ENCODE data around the gene NXPH1.

Gene NXPH1

DNA sequence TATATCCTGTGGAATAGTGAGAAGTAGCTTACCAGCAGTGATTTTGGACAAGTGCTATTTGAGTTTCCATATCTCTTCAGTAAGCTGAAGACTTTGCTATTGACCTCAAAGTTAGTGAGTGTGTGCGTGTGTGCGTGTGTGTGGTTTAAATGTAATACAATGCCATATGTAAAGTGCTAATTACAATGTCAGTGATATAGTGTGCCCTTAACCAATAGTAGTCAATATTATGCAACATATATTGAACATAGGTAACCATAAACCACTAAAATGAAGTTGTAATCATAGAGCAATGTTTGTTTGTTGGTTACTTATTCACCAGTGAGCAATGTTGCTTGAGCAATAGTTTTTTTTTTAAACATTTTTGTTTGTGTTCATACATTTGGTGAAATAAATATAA lies 309.4 kb downstream of the NXPH1 start:
- DNase-seq: no peak

DNA sequence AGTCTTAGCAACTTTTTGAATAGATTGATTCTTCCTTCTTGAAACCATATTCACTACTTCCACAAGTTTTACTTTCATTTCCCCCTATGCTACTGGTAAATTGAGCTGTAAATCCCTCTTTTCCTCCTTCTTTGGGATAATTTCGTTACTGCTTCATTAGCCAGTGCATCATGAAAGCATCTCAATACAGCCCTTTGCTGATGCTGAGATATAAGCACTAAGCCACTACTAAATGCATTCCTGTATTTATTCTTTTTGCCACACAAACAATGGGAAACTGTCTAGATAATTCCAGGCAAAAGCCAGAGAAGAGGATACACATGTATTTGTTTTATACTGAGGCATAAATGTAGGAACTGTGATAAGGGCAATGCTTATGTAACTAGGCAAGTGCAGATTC lies 313.9 kb downstream of the NXPH1 start:
- no peak for DNase-seq

- no peak for DNase-seq
These were observed 318.3 kb downstream of the NXPH1 start for GRCh38 chr7:8751557-8752231.

- DNase-seq: no peak
These were observed 319.9 kb downstream of the NXPH1 start for GRCh38 chr7:8753355-8753754.

DNA sequence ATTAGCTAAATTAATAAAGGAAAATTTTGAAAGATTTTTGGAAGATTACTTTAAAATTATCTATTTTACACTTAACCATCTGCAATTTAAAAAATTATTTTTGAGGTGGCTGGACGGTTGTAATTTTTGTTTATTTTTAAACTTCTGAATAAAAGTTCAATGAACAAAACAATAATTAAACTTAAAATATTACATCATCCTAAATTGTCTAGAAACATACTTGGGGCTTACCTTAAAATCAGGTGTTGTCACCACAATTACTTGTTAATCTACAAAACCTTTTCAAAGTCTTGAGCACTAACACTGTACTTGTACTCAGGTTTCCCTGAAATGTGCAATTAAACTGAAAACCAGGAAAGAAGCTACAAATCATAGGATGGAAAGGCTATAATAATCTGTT lies 328.3 kb downstream of the NXPH1 start:
- no peak for DNase-seq

- no peak for DNase-seq
These were observed 329.4 kb downstream of the NXPH1 start for GRCh38 chr7:8762803-8763202.

GRCh38 chr7:8765374-8765773 lies 332.0 kb downstream of the NXPH1 start:
- DNase-seq: no peak

DNA sequence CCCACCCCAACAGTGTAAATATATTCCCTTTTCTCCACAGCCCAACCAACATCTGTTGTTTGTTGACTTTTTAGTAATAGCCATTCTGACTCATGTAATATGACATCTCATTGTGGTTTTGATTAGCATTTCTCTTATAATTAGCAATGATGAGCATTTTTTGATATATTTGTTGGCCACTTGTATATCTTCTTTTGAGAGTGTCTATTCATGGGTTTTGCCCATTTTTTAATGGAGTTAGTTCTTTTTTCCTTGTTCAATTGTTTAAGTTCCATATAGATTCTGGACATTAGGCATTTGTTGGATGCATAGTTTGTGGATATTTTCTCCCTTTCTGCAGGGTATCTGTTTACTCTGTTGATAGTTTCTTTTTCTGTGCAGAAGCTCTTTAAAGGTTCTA lies 340.1 kb downstream of the NXPH1 start:
- no peak for DNase-seq

- DNase-seq: no peak
These were observed 345.1 kb downstream of the NXPH1 start for GRCh38 chr7:8778459-8778858.

- no peak for DNase-seq
These were observed 347.8 kb downstream of the NXPH1 start for GRCh38 chr7:8781166-8781565.

GRCh38 chr7:8783229-8783628 lies 349.8 kb downstream of the NXPH1 start:
- no peak for DNase-seq

DNA sequence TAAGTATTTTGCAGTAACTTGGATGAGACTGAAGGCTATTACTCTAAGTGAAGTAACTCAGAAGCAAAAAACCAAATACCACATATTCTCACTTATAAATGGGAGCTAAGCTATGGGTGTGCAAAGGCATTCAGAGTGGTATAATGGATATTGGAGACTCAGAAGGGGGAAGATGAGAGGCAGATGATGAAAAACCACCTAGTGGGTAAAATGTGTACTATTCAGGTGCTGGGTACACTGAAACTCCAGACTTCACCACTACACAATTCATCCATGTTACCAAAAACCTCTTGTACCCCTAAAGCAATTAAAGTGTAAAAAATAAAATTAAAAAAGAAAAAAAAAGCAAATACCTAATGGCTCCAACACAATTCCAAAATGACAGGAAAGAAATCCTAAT lies 351.7 kb downstream of the NXPH1 start:
- DNase-seq: no peak

DNA sequence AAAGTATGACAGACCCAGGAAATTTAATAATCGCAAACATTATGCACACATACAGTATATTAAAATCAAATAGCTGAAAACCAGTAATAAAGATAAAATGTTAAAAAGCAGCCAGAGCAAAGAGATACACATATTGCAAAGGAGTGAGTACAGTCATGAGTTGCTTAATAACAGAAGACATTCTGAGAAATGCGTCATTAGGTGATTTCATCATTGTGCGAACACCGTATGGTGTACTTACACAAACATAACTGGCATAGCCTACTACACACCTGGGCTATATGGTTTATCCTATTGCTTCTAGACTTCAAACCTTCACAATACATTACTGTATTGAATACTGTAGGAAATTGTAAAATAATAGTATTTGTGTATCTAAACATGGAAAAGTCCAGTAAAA lies 367.6 kb downstream of the NXPH1 start:
- no peak for DNase-seq

All from activated CD4-positive, alpha-beta T cell treated with anti-CD3 and anti-CD28 coated beads, Interleukin-2, amount 50 U/mL, for 1 hour (primary cell).